Neuronal stem cell (in vitro differentiated cells): ENCODE data around the gene OGFRL1.

ENCODE experiments used
- DNase-seq: peaks from one replicate; pipeline ENCODE4 v3.0.0-alpha.2; 2013; ENCODE audit warnings: low spot score
- H2AFZ ChIP-seq: one replicate; pipeline ENCODE4 v1.6.1; 2013; ENCODE audit warnings: mild to moderate bottlenecking, low read length, inconsistent platforms
- H2AK5ac ChIP-seq: 2 replicates; pipeline ENCODE4 v1.6.1; 2013; ENCODE audit warnings: low read depth, mild to moderate bottlenecking, inconsistent platforms, low read length, moderate library complexity, mixed read lengths
- H2BK120ac ChIP-seq: 2 replicates; pipeline ENCODE4 v1.6.1; 2013; ENCODE audit warnings: low read depth, mild to moderate bottlenecking, inconsistent platforms, low read length, moderate library complexity, mixed read lengths
- H2BK12ac ChIP-seq: one replicate; pipeline ENCODE4 v1.6.1; 2013; ENCODE audit warnings: low read length, inconsistent platforms
- H2BK15ac ChIP-seq: 2 replicates; pipeline ENCODE4 v1.6.1; 2013; ENCODE audit warnings: mild to moderate bottlenecking, low read length, inconsistent platforms, mixed read lengths
- H2BK5ac ChIP-seq: one replicate; pipeline ENCODE4 v1.6.1; 2013; ENCODE audit warnings: inconsistent platforms, mild to moderate bottlenecking, low read length, moderate library complexity
- H3K14ac ChIP-seq: one replicate; pipeline ENCODE4 v1.6.1; 2013; ENCODE audit warnings: low read length, inconsistent platforms
- H3K18ac ChIP-seq: 2 replicates; pipeline ENCODE4 v1.6.1; 2013; ENCODE audit warnings: low read length, inconsistent platforms
- H3K23ac ChIP-seq: 2 replicates; pipeline ENCODE4 v1.6.1; 2013; ENCODE audit warnings: low read depth, mild to moderate bottlenecking, mixed read lengths, low read length, inconsistent platforms; ENCODE audit not compliant: poor library complexity
- H3K27ac ChIP-seq: replicated peaks from 3 replicates; pipeline ENCODE4 v1.5.1; 2013; ENCODE audit warnings: low read length, inconsistent platforms
- H3K27me3 ChIP-seq, 3 experiments: 2 replicates each; pipeline ENCODE4 v1.6.1; 2013; ENCODE audit warnings: low read length in 3 of 3, mild to moderate bottlenecking in 2 of 3, inconsistent platforms in 1 of 3, low read depth in 1 of 3, mixed read lengths in 1 of 3, moderate library complexity in 1 of 3; ENCODE audit not compliant: control insufficient read depth in 3 of 3, insufficient read depth in 3 of 3
- H3K36me3 ChIP-seq, 2 donors: replicated peaks in 1 of 2; 2 replicates each; pipeline ENCODE4 v1.6.1; 2013; ENCODE audit warnings: low read length in 2 of 2; ENCODE audit not compliant: control insufficient read depth in 2 of 2, insufficient read depth in 2 of 2
- H3K4ac ChIP-seq: 2 replicates; pipeline ENCODE4 v1.6.1; 2013; ENCODE audit warnings: inconsistent platforms, mild to moderate bottlenecking, low read length, moderate library complexity
- H3K4me1 ChIP-seq, 2 donors: 1 replicate in 1 of 2; 2 replicates in 1 of 2; pipeline ENCODE4 v1.6.1; 2013; ENCODE audit warnings: low read length in 2 of 2, low read depth in 1 of 2; ENCODE audit not compliant: control insufficient read depth in 2 of 2, insufficient read depth in 1 of 2
- H3K4me2 ChIP-seq: one replicate; pipeline ENCODE4 v1.6.1; 2013; ENCODE audit warnings: mild to moderate bottlenecking, low read length, inconsistent platforms; ENCODE audit not compliant: insufficient read depth, poor library complexity, severe bottlenecking
- H3K4me3 ChIP-seq, 2 donors: 2 replicates each; pipeline ENCODE4 v1.5.1; 2013; ENCODE audit warnings: low read length in 2 of 2, mild to moderate bottlenecking in 2 of 2, inconsistent platforms in 1 of 2, moderate library complexity in 1 of 2
- H3K79me1 ChIP-seq: one replicate; pipeline ENCODE4 v1.6.1; 2013; ENCODE audit warnings: low read depth, mild to moderate bottlenecking, inconsistent platforms, low read length, moderate library complexity
- H3K9ac ChIP-seq: one replicate; pipeline ENCODE4 v1.6.1; 2013; ENCODE audit warnings: mild to moderate bottlenecking, low read depth, low read length, inconsistent platforms; ENCODE audit not compliant: poor library complexity
- H3K9me3 ChIP-seq, 2 donors: replicated peaks in 1 of 2; 2 replicates each; pipeline versions ENCODE3 to v1.6.1; 2013; ENCODE audit warnings: low read length in 2 of 2, mild to moderate bottlenecking in 2 of 2, inconsistent platforms in 1 of 2, low read depth in 1 of 2, mixed read lengths in 1 of 2, moderate library complexity in 1 of 2; ENCODE audit not compliant: control insufficient read depth in 2 of 2, insufficient read depth in 1 of 2
- H4K8ac ChIP-seq: one replicate; pipeline ENCODE4 v1.6.1; 2013; ENCODE audit warnings: low read depth, mild to moderate bottlenecking, inconsistent platforms, low read length, moderate library complexity
- H4K91ac ChIP-seq: one replicate; pipeline ENCODE4 v1.6.1; 2013; ENCODE audit warnings: low read length, low read depth, mild to moderate bottlenecking, inconsistent platforms; ENCODE audit not compliant: poor library complexity
- WGBS, 2 donors: extraction: QIAGEN DNeasy Blood & Tissue Kit; methylation state at CpG; one replicate each; pipeline ENCODE4 v1.1.7; 2013; ENCODE audit warnings: missing lambda C conversion rate in 2 of 2, mixed read lengths in 1 of 2; ENCODE audit not compliant: insufficient read length in 2 of 2, insufficient replicate concordance in 1 of 2; ENCODE audit errors: extremely low coverage in 2 of 2; 5-methylcytosine and 5-hydroxymethylcytosine counted together

OGFRL1 gene

DNA sequence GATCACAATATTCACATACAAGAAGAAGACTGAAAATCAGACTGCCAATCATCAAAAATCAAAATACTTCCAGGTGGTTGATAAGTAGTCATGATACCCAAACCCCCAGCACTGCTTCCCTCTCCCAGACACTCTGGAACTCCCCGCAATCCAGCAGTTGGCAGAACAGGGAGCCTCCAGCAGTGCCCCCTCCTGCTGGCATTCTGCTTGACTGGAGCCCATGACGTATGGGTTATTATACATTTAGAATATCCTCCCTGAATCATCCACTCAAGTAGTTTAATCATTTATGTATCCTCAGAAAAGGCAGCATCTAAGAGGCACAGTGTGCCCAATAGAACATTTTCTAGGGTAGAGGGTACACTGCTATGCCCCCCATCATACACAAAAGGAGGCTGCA lies 9.3 kb upstream of the OGFRL1 start:
- Histone ChIP-seq H3K27ac (no peak overlapping the region), H3K4me2 (no peak overlapping the region), H2BK5ac (no peak overlapping the region), H2BK15ac (no peak overlapping the region), H3K36me3 (no peaks in the 10 kb centered on the region), H2BK120ac (no peak overlapping the region), H3K4ac (no peak overlapping the region), H3K18ac (no peak overlapping the region), H3K9me3 (no peaks in the 10 kb centered on the region), H2AK5ac (no peak overlapping the region), H3K27me3 (no peaks in the 10 kb centered on the region), H3K4me3 (no peak overlapping the region), H3K4me1 (no peaks in the 10 kb centered on the region), H3K79me1 (no peaks in the 10 kb centered on the region), H3K14ac (no peak overlapping the region), H3K23ac (no peak overlapping the region), H2BK12ac (no peak overlapping the region), H4K91ac (no peak overlapping the region), H4K8ac (no peak overlapping the region), H2AFZ (no peak overlapping the region), H3K9ac (no peak overlapping the region)
- DNase-seq = no peak
- no CpG with 5 or more reads among the region's 2 CpGs for WGBS, 2 donors

DNA sequence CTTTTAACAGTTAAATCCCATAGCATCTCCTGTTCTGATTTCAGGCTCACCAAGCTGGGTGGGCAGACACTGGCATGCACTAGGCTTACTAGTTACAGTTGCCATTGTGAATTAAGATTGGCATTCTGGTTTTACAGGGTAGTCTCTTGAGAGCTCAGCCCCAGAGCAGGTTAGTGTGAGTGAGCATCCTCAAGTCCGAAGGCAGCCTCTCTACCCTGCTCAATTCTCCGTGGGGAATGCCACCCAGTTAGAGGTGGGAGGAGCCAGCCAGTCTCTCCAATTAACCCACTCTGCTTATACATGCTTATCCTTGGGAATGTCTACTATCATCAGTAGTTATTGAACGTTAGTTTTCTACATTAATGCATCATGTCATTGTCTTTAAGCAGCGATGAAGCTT lies 8.9 kb upstream of the OGFRL1 start:
- H3K9ac ChIP-seq = no peak overlapping the region
- H4K91ac ChIP-seq = no peak overlapping the region
- no peak overlapping the region for H3K27ac ChIP-seq
- DNase-seq = no peak
- no peaks in the 10 kb centered on the region for H3K27me3 ChIP-seq
- no peak overlapping the region for H3K4ac ChIP-seq
- no peak overlapping the region for H2BK120ac ChIP-seq
- H2AK5ac ChIP-seq = no peak overlapping the region
- no peak overlapping the region for H3K4me2 ChIP-seq
- no peaks in the 10 kb centered on the region for H3K36me3 ChIP-seq
- no peak overlapping the region for H3K18ac ChIP-seq
- no peak overlapping the region for H2BK12ac ChIP-seq
- no peak overlapping the region for H4K8ac ChIP-seq
- WGBS, 2 donors = no CpG with 5 or more reads among the region's 4 CpGs
- no peaks in the 10 kb centered on the region for H3K9me3 ChIP-seq
- no peaks in the 10 kb centered on the region for H3K4me1 ChIP-seq
- H3K79me1 ChIP-seq = no peaks in the 10 kb centered on the region
- no peak overlapping the region for H2BK15ac ChIP-seq
- H2AFZ ChIP-seq = no peak overlapping the region
- no peak overlapping the region for H3K23ac ChIP-seq
- H2BK5ac ChIP-seq = no peak overlapping the region
- H3K14ac ChIP-seq = no peak overlapping the region
- H3K4me3 ChIP-seq = no peak overlapping the region

DNA sequence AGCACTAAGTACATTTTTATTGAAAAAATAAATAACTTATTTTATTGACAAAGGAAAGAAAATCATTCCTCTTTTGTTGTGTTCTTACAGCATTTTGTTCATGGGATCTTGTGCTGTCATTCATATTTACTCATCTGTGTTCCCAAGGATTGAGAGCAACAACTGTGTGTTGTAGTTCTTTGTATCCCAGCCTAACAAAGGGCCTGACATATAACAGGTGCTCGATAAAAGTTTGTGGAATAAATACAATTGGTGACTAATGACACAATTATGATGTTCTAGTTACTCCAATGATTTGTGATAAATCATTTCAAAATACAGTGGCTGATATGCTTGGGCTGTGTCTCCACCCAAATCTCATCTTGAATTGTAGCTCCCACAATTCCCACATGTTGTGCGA lies 7.9 kb upstream of the OGFRL1 start:
- Histone ChIP-seq H3K4ac (no peak overlapping the region), H2BK12ac (no peak overlapping the region), H2AK5ac (no peak overlapping the region), H3K4me2 (no peak overlapping the region), H3K27me3 (no peaks in the 10 kb centered on the region), H3K14ac (no peak overlapping the region), H2AFZ (no peak overlapping the region), H3K27ac (no peak overlapping the region), H3K36me3 (no peaks in the 10 kb centered on the region), H4K8ac (no peak overlapping the region), H3K9me3 (no peaks in the 10 kb centered on the region), H4K91ac (no peak overlapping the region), H2BK5ac (no peak overlapping the region), H3K79me1 (no peaks in the 10 kb centered on the region), H2BK120ac (no peak overlapping the region), H3K4me1 (no peaks in the 10 kb centered on the region), H3K18ac (no peak overlapping the region), H3K9ac (no peak overlapping the region), H3K23ac (no peak overlapping the region), H2BK15ac (no peak overlapping the region), H3K4me3 (no peak overlapping the region)
- no CpG with 5 or more reads among the region's 2 CpGs for WGBS, 2 donors
- no peak for DNase-seq

DNA sequence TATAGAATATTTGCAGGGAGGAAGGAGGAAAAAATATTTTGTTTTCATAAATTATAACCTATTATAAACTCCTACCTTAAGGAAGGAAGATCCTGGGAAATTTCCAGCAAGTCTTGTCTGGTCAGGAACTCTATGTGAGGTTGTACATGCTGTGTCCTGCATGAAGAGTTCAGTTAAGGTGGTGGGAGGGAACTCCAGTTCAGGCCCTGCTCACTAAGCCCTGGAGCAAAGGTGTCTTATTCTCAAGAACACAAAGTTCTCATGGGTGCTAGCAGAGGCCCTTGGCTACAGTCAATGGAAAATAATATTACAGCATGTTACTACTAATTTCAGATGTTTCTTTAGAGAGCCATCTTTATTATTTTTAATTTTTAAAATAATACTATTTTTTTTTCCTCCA lies 3.8 kb upstream of the OGFRL1 start:
- H2AFZ ChIP-seq = no peak overlapping the region
- H3K4me3 ChIP-seq = no peak overlapping the region
- H3K9ac ChIP-seq = no peak overlapping the region
- no peak for DNase-seq
- H3K4me2 ChIP-seq = no peak overlapping the region
- H3K18ac ChIP-seq = no peak overlapping the region
- H3K27me3 ChIP-seq = no peaks in the 10 kb centered on the region
- H3K4ac ChIP-seq = no peak overlapping the region
- no peak overlapping the region for H2BK15ac ChIP-seq
- no peak overlapping the region for H4K8ac ChIP-seq
- H2AK5ac ChIP-seq = no peak overlapping the region
- no peaks in the 10 kb centered on the region for H3K79me1 ChIP-seq
- H2BK12ac ChIP-seq = no peak overlapping the region
- H3K27ac ChIP-seq = no peak overlapping the region
- H3K9me3 ChIP-seq = peaks cover 0 to 4% of the 10 kb centered on the region in 2 donors
- H3K4me1 ChIP-seq = peaks cover 4% of the 10 kb centered on the region in 2 donors
- no peak overlapping the region for H3K14ac ChIP-seq
- H3K36me3 ChIP-seq = no peaks in the 10 kb centered on the region
- H2BK5ac ChIP-seq = no peak overlapping the region
- no peak overlapping the region for H4K91ac ChIP-seq
- no peak overlapping the region for H2BK120ac ChIP-seq
- H3K23ac ChIP-seq = no peak overlapping the region
